ENCODE results near the gene UBN2.
"Not testable (repeated sequence)": the region's sequence is repeated elsewhere in the genome, so short reads cannot be mapped to it uniquely, and the experiment has no call there.

DNA sequence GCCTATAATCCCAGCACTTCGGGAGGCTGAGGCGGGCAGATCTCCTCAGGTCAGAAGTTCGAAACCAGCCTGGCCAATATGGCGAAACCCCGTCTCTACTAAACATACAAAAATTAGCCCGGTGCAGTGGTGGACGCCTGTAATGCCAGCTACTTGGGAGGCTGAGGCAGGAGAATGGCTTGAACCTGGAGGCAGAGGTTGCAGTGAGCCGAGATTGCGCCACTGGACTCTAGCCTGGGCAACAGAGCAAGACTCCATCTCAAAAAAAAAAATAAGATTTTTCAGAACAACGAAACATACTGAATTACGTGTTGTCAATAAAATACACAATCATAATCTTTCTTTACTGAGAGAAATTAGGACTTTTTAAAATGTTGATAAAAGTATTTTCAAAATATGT is 93.7 kb downstream of the UBN2 start:
- TF ChIP-seq, protein P1, sequence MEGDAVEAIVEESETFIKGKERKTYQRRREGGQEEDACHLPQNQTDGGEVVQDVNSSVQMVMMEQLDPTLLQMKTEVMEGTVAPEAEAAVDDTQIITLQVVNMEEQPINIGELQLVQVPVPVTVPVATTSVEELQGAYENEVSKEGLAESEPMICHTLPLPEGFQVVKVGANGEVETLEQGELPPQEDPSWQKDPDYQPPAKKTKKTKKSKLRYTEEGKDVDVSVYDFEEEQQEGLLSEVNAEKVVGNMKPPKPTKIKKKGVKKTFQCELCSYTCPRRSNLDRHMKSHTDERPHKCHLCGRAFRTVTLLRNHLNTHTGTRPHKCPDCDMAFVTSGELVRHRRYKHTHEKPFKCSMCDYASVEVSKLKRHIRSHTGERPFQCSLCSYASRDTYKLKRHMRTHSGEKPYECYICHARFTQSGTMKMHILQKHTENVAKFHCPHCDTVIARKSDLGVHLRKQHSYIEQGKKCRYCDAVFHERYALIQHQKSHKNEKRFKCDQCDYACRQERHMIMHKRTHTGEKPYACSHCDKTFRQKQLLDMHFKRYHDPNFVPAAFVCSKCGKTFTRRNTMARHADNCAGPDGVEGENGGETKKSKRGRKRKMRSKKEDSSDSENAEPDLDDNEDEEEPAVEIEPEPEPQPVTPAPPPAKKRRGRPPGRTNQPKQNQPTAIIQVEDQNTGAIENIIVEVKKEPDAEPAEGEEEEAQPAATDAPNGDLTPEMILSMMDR (IDR thresholded peaks at IDR 0.05; ENCODE audit: insufficient read depth, low read length), result not testable (repeated sequence)
- not testable (repeated sequence) for TF ChIP-seq GABPA (IDR thresholded peaks at IDR 0.05; ENCODE audit: low read depth); SPI1 (IDR thresholded peaks at IDR 0.05; ENCODE audit: borderline replicate concordance, low read depth); REST (IDR thresholded peaks at IDR 0.05; ENCODE audit: insufficient replicate concordance, low read depth); POLR2AphosphoS5 (IDR thresholded peaks at IDR 0.05; ENCODE audit: low read depth)

All from HL-60 (cell line).